GM21360 (cell line): ENCODE data around the gene ADGRD1.

Source experiments
- ATAC-seq: cut with Tn5 transposase; IDR thresholded peaks from one replicate; pipeline ENCODE4 v1.9.1; 2021; ENCODE audit warnings: mild to moderate bottlenecking, moderate library complexity; ENCODE audit not compliant: unreplicated experiment

The ADGRD1 gene

GRCh38 chr12:130965214-130965613, 11.5 kb downstream of the ADGRD1 start:
- no peak for ATAC-seq

- no peak for ATAC-seq
These were observed 12.0 kb downstream of the ADGRD1 start for GRCh38 chr12:130965668-130966067.

- no peak for ATAC-seq
These were observed 12.8 kb downstream of the ADGRD1 start for GRCh38 chr12:130966443-130967030.

GRCh38 chr12:130967636-130968035, 13.9 kb downstream of the ADGRD1 start:
- ATAC-seq = no peak

- no peak for ATAC-seq
These were observed 14.9 kb downstream of the ADGRD1 start for GRCh38 chr12:130968611-130969010.

GRCh38 chr12:130969223-130969622, 15.5 kb downstream of the ADGRD1 start:
- ATAC-seq = no peak

GRCh38 chr12:130970165-130970907, 16.6 kb downstream of the ADGRD1 start:
- peak; percentile 76 for ATAC-seq

GRCh38 chr12:130970908-130971233, 17.2 kb downstream of the ADGRD1 start:
- ATAC-seq = peak; percentile 18

- ATAC-seq = no peak
These were observed 18.3 kb downstream of the ADGRD1 start for GRCh38 chr12:130971925-130972585.

- ATAC-seq = no peak
These were observed 18.9 kb downstream of the ADGRD1 start for GRCh38 chr12:130972586-130972950.

GRCh38 chr12:130973109-130973508, 19.4 kb downstream of the ADGRD1 start:
- ATAC-seq = no peak

- ATAC-seq = no peak
These were observed 20.2 kb downstream of the ADGRD1 start for GRCh38 chr12:130973906-130974305.

GRCh38 chr12:130975116-130975515, 21.4 kb downstream of the ADGRD1 start:
- no peak for ATAC-seq

GRCh38 chr12:130976171-130976720, 22.5 kb downstream of the ADGRD1 start:
- no peak for ATAC-seq

GRCh38 chr12:130977046-130977742, 23.5 kb downstream of the ADGRD1 start:
- ATAC-seq = no peak

- no peak for ATAC-seq
These were observed 24.0 kb downstream of the ADGRD1 start for GRCh38 chr12:130977743-130978095.

- ATAC-seq = no peak
These were observed 25.1 kb downstream of the ADGRD1 start for GRCh38 chr12:130978785-130979184.

GRCh38 chr12:130981074-130981742, 27.5 kb downstream of the ADGRD1 start:
- no peak for ATAC-seq

GRCh38 chr12:130981911-130982310, 28.2 kb downstream of the ADGRD1 start:
- no peak for ATAC-seq

- ATAC-seq = no peak
These were observed 29.0 kb downstream of the ADGRD1 start for GRCh38 chr12:130982565-130983225.
